Sigmoid colon (tissue), 7 donors: ENCODE results near the gene ISCA2. TPM values are rescaled to one million over a fixed set of nuclear protein-coding genes. Genes with fewer than 3 reads are reported as not detected.

Experiments used
- DNase-seq: peaks from one replicate; pipeline ENCODE4 v3.0.0-alpha.2; 2019
- H3K27ac ChIP-seq, 4 donors: fragments of 200-600 bp; sonication (generic); one replicate each; pipeline ENCODE4 v1.5.1; 2016 to 2019; ENCODE audit warnings: mild to moderate bottlenecking in 1 of 4
- H3K27me3 ChIP-seq, 3 donors: fragments of 200-600 bp; sonication (generic); one replicate each; pipeline ENCODE4 v1.5.1; 2019; ENCODE audit warnings: mild to moderate bottlenecking in 1 of 3
- H3K36me3 ChIP-seq, 4 donors: fragments of 200-600 bp; sonication (generic); one replicate each; pipeline ENCODE4 v1.5.1; 2016 to 2019
- H3K4me1 ChIP-seq, 4 donors: fragments of 200-600 bp; sonication (generic); one replicate each; pipeline ENCODE4 v1.5.1; 2017 to 2019
- H3K4me3 ChIP-seq, 4 donors: fragments of 200-600 bp; sonication (generic); one replicate each; pipeline ENCODE4 v1.5.1; 2017 to 2019; ENCODE audit warnings: mild to moderate bottlenecking in 2 of 4, moderate library complexity in 1 of 4
- H3K9me3 ChIP-seq, 4 donors: fragments of 200-600 bp in 3 of 4; sonication (generic) in 3 of 4; one replicate each; pipeline versions ENCODE4 v1.5.1 to v1.6.1; 2013 to 2019
- EP300 ChIP-seq, 4 donors: sonication (generic); formaldehyde crosslinking; IDR thresholded peaks; one replicate each; pipeline ENCODE4 v1.6.1; 2017; ENCODE audit warnings: antibody characterized with exemption in 4 of 4
- POLR2A ChIP-seq, 2 donors: fragments of 450-650 bp; IDR thresholded peaks; one replicate each; pipeline ENCODE4 v1.6.1; 2016; ENCODE audit warnings: antibody characterized with exemption in 2 of 2, mild to moderate bottlenecking in 2 of 2, moderate library complexity in 2 of 2
- POLR2AphosphoS5 ChIP-seq, 4 donors: sonication (generic); formaldehyde crosslinking; IDR thresholded peaks; one replicate each; pipeline ENCODE4 v1.6.1; 2017; ENCODE audit warnings: antibody characterized with exemption in 4 of 4
- WGBS, 2 donors: extraction: QIAGEN DNeasy Blood & Tissue Kit; methylation state at CpG; one replicate each; pipeline ENCODE4 v1.1.7; 2013; 5-methylcytosine and 5-hydroxymethylcytosine counted together
- intact Hi-C: fragments of 100-400 bp; cut with DNase I; formaldehyde crosslinking; loops from one replicate; pipeline ENCODE4 v1.15.1; 2023
- polyA plus RNA-seq, 3 donors: library from polyadenylated mRNA; stranded (reverse); fragments of 200-250 nt; gene quantifications; one replicate each; pipeline ENCODE4 v1.2.3, GENCODE V29; 2013
- total RNA-seq, 4 donors: library from RNA; depleted of rRNA; stranded (reverse); fragments of >200 nt; gene quantifications; one replicate each; pipeline ENCODE4 v1.1.0, GENCODE V29; 2016
- TF ChIP-seq, protein P1 (sequence below), 4 experiments: fragments of 450-650 bp in 3 of 4; fragments of 200-600 bp in 1 of 4; IDR thresholded peaks; one replicate each; pipeline ENCODE4 v1.5.1; 2016 to 2019; ENCODE audit warnings: antibody characterized with exemption in 4 of 4, mild to moderate bottlenecking in 3 of 4, moderate library complexity in 2 of 4
- donor health status: healthy with polysubstance abuse.
- donor health status: Bipolar disorder and iron deficiency.
- donor health status: healthy.

The ISCA2 gene
- total and polyA plus RNA-seq, 7 donors: 8.6 to 59.0 (median 15.7) TPM

DNA sequence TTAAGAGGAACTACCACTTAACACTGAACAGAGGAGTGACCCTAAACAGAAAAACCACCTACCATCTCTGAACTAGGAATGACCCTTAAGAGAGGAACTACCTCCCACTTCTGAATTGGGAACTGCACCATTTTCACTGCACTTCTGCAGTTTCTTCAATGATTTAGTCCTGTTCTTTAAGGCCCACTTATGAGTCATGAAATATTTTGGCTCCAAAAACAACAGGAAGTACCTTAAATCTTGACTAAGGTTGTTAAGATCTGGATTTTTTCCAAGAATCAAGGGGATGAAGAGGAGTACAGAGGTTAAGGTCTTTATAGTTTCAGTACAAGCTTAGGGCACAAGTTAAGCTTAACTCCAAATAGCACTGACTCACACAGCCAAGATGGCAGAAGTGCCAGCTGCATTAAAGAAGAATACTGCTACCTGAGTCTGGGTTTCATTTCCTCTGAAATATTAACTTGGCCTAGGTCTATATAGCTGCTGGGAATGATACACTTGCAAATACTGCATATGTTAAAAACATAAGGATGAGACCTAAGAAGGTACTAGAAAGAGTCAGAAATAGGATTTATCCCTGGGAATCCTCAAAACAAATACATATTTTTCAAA, 4.7 kb upstream of the ISCA2 start:
- no peak for DNase-seq
- intact Hi-C loops: no loop called here
- Histone ChIP-seq H3K27me3 (no peaks in the 10 kb centered on the region), H3K4me1 (peaks cover 0 to 19% (median 12%) of the 10 kb centered on the region in 4 donors), H3K36me3 (peaks cover 0 to 23% (median 7%) of the 10 kb centered on the region in 4 donors), H3K9me3 (no peaks in the 10 kb centered on the region), H3K27ac (no peak overlapping the region), H3K4me3 (no peak overlapping the region)
- TF ChIP-seq, protein P1, sequence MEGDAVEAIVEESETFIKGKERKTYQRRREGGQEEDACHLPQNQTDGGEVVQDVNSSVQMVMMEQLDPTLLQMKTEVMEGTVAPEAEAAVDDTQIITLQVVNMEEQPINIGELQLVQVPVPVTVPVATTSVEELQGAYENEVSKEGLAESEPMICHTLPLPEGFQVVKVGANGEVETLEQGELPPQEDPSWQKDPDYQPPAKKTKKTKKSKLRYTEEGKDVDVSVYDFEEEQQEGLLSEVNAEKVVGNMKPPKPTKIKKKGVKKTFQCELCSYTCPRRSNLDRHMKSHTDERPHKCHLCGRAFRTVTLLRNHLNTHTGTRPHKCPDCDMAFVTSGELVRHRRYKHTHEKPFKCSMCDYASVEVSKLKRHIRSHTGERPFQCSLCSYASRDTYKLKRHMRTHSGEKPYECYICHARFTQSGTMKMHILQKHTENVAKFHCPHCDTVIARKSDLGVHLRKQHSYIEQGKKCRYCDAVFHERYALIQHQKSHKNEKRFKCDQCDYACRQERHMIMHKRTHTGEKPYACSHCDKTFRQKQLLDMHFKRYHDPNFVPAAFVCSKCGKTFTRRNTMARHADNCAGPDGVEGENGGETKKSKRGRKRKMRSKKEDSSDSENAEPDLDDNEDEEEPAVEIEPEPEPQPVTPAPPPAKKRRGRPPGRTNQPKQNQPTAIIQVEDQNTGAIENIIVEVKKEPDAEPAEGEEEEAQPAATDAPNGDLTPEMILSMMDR (IDR thresholded peaks at IDR 0.05): no peak
- TF ChIP-seq POLR2A (IDR thresholded peaks at IDR 0.05): no peak
- no peak for TF ChIP-seq EP300 (IDR thresholded peaks at IDR 0.05)
- no peak for TF ChIP-seq POLR2AphosphoS5 (IDR thresholded peaks at IDR 0.05)

DNA sequence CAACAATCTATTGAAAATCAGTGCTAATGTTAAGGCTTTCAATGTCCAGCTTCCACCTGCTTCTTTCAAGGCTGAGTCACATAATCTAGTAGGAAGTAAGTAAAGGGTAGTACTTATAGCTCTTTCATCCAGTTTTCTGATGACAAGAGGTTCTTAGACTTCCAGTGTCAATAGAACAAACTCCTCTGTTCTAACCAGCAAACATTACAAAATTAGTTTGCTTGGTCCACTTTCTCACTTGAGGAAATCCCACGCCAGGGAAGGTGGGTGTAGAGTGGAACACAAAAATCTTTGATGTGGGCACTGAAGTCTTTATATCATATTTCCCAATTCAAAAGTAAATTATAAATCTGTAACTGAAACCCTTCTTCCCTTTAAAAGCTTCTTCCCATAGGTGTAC, 3.1 kb upstream of the ISCA2 start:
- H3K4me1 ChIP-seq: peaks cover 0 to 30% (median 23%) of the 10 kb centered on the region in 4 donors
- H3K27ac ChIP-seq: no peak overlapping the region
- H3K4me3 ChIP-seq: no peak overlapping the region
- H3K27me3 ChIP-seq: no peaks in the 10 kb centered on the region
- no peaks in the 10 kb centered on the region for H3K9me3 ChIP-seq
- no peak for DNase-seq
- TF ChIP-seq POLR2A (IDR thresholded peaks at IDR 0.05) (no peak), POLR2AphosphoS5 (IDR thresholded peaks at IDR 0.05) (no peak), EP300 (IDR thresholded peaks at IDR 0.05) (no peak)
- TF ChIP-seq, protein P1 (IDR thresholded peaks at IDR 0.05): no peak
- peaks cover 0 to 12% (median 5%) of the 10 kb centered on the region in 4 donors for H3K36me3 ChIP-seq
- 86 to 88% methylated on average over 1 of the region's 1 CpG for WGBS, 2 donors
- intact Hi-C loops: loop anchor here (5.0 to 10.0 kb wide), 2 partner anchors 128 to 406 kb away; partner anchors contain the start of genes ALDH6A1 and LIN52

DNA sequence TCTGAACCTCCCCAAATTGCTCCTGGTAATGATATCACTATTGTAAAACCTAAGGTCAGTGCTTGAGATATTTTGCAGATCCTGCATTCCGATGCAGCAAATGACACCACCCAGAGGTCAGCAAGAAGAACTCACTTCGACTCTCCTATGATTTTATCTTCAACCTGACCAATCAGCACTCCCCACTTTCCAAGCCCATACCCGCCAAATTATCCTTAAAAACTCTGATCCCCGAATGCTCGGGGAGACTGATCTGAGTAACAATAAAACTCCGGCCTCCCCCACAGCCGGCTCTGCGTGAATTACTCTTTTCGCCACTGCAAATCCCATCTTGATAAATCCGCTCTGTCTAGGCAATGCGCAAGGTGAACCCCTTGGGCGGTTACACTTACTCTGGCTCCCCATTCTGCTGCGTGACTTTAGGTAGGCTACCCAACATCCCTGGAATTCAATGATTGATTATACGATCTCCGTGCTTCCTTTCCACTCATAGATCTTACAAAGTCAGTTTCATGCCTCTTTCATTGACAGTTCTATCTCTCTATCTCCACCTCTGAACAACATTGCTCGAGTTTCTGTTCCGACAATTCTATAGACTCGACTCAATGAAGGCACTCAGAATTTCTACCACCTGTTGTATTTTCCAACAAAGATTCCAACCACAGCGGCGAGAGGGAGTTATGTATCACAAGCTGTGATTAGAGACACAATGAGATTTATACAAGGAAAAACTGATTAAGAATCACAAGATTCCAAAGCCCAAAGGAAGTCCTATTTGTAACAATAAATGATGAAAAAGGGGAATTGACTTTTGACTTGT, 1.4 kb upstream of the ISCA2 start:
- DNase-seq: no peak
- H3K27ac ChIP-seq: peak overlapping the region; percentile 93 to 97 (median 94)
- H3K36me3 ChIP-seq: peaks cover 0 to 13% (median 0%) of the 10 kb centered on the region in 4 donors
- no peaks in the 10 kb centered on the region for H3K27me3 ChIP-seq
- intact Hi-C loops: loop anchor here (5.0 to 10.0 kb wide), 2 partner anchors 130 to 407 kb away; partner anchors contain the start of genes ALDH6A1 and LIN52
- peak overlapping the region; percentile 89 to 97 (median 91) for H3K4me3 ChIP-seq
- H3K4me1 ChIP-seq: peaks cover 0 to 30% (median 23%) of the 10 kb centered on the region in 4 donors
- no peaks in the 10 kb centered on the region for H3K9me3 ChIP-seq
- TF ChIP-seq POLR2AphosphoS5 (IDR thresholded peaks at IDR 0.05): no peak
- TF ChIP-seq, protein P1 (IDR thresholded peaks at IDR 0.05): peak in 1 of 4 experiments; percentile 6
- 1 to 3% methylated on average over 20 of the region's 20 CpGs for WGBS, 2 donors

- Histone ChIP-seq H3K9me3 (no peaks in the 10 kb centered on the region), H3K4me3 (peak within 1 kb of the TSS; percentile 89 to 97 (median 91)), H3K36me3 (peaks cover 0 to 13% (median 0%) of the 10 kb centered on the region in 4 donors), H3K27me3 (no peaks in the 10 kb centered on the region), H3K27ac (peak within 1 kb of the TSS; percentile 93 to 97 (median 94)), H3K4me1 (peaks cover 0 to 30% (median 23%) of the 10 kb centered on the region in 4 donors)
- intact Hi-C loops: loop anchor here (5.0 to 10.0 kb wide), 2 partner anchors 131 to 408 kb away; partner anchors contain the start of genes ALDH6A1 and LIN52
- no peak for DNase-seq
- TF ChIP-seq EP300 (IDR thresholded peaks at IDR 0.05) (peak in 2 of 4 donors; percentile 39 to 69), POLR2AphosphoS5 (IDR thresholded peaks at IDR 0.05) (peak; percentile 81 to 91 (median 84)), POLR2A (IDR thresholded peaks at IDR 0.05) (peak; percentile 55 to 57)
- TF ChIP-seq, protein P1 (IDR thresholded peaks at IDR 0.05): no peak
- WGBS, 2 donors: 0% methylated on average over 35 of the region's 35 CpGs
These were observed 706 bp upstream of the ISCA2 start, which contains the start of gene NPC2 for GRCh38 chr14:74492776-74493342. Gene NPC2, minus strand, starts transcription at chr14:74493305. Its CDS starts 31 bp downstream, at chr14:74493274.
